Activated CD8-positive, alpha-beta memory T cell treated with anti-CD3 and anti-CD28 coated beads, Interleukin-2, amount 10 ng/mL, durations not matched to agents 7 days and 5 days (primary cell): ENCODE results near the gene MYO18A. TPM values are rescaled to one million over a fixed set of nuclear protein-coding genes. Genes with fewer than 3 reads are reported as not detected.

Source experiments
- ATAC-seq: fragments of 150-1000 bp; cut with Tn5 transposase; one replicate; pipeline ENCODE4 v1.10.0; 2021; ENCODE audit warnings: moderate library complexity
- CTCF ChIA-PET: fragments of 350-600 bp; sonication (Branson Sonifier 250); formaldehyde crosslinking; loops from one replicate; lab custom pipeline; 2021; ENCODE audit warnings: antibody characterized with exemption; lab: Charles Lee
- DNase-seq: peaks from one replicate; pipeline ENCODE4 v3.0.0-alpha.2; 2020
- H3K27ac Mint-ChIP-seq: one replicate; pipeline ENCODE4 v1.8.0; 2021; ENCODE audit warnings: mild to moderate bottlenecking, mixed read lengths
- H3K27me3 Mint-ChIP-seq: one replicate; pipeline ENCODE4 v1.8.0; 2021; ENCODE audit warnings: mixed read lengths
- H3K36me3 Mint-ChIP-seq: one replicate; pipeline ENCODE4 v1.8.0; 2021; ENCODE audit warnings: mild to moderate bottlenecking, mixed read lengths
- H3K4me1 Mint-ChIP-seq: one replicate; pipeline ENCODE4 v1.8.0; 2021; ENCODE audit warnings: mixed read lengths
- H3K4me3 Mint-ChIP-seq: one replicate; pipeline ENCODE4 v1.8.0; 2021; ENCODE audit warnings: mild to moderate bottlenecking, moderate library complexity, mixed read lengths
- H3K9me3 Mint-ChIP-seq: one replicate; pipeline ENCODE4 v1.8.0; 2022; ENCODE audit warnings: low read depth, mixed read lengths
- total RNA-seq, 2 experiments: library from RNA; stranded (reverse); gene quantifications; one replicate each; pipeline ENCODE4 v1.2.3, GENCODE V29; 2021

MYO18A gene
- total RNA-seq, 2 experiments from 2014 or later: 67.7 to 85.8 TPM

DNA sequence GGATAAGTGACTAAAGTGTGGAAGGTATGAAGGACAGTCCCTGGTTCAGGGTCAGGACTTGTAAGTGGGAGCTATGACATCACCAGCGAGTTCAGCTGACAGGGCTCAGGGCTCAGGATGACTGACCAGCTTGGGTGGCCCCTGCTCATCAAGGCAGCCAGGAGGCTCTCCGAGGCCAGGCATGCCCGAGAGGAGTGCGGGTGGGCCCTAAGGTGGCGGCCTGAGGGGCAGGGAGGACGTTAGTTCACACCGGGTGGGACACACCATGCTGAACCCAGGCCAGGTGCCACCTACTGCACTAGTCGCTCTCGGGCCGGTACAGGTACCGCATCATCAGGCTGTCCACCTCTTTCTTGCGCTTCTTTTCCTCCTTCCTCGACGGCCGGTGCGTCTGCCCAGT is 100.8 kb downstream of the MYO18A start:
- CTCF ChIA-PET: interaction anchor here (1.4 to 1.7 kb wide), 3 partner anchors 38 to 126 kb away, joined by 3 to 5 read pairs (median 3); no protein-coding TSS in a partner anchor
- no peak for DNase-seq

DNA sequence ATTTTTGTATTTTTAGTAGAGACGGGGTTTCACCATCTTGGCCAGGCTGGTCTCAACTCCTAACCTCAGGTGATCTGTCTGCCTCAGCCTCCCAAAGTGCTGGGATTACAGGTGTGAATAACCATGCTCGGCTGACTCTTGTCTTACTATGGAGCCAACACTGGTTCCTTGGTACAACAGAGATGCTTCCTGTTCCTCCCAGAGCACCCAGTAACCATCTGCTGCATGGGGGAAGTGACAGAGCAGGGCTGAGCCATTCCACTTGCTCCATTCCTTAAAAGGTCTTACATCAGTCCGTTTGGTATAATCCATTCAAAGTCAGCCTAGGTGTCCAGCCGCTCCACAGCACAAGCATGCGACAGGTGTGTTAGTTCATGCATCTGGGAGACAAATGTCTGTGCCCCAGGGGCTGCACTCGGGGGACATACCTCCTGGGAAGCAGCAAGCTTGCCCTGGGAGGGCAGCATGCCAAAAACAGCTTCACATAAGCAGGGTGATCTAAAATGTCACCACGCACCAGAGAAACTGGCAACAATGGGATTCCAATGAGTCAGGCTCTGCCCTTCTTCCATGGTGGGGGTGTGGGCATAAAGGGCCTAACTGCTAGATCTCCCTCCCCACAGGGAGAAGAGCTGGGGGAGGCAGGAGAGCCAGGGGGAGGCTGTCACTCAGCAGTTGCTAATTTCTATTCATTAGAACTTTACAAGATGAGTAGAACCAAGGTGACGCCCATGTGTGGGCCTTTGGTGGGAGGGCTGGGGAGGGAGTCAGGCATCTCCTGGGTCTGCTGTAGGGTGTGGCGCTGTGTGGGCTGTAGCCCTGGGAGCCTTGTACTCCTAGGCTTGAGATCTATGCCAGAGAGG is 101.8 kb downstream of the MYO18A start:
- H3K27me3 Mint-ChIP-seq: no peaks in the 10 kb centered on the region
- peaks cover 3% of the 10 kb centered on the region for H3K36me3 Mint-ChIP-seq
- H3K27ac Mint-ChIP-seq: no peak overlapping the region
- no peak overlapping the region for H3K4me3 Mint-ChIP-seq
- H3K9me3 Mint-ChIP-seq: no peaks in the 10 kb centered on the region
- CTCF ChIA-PET: interaction anchor here (1.4 to 1.7 kb wide), 4 partner anchors 15 to 125 kb away, joined by 3 to 5 read pairs (median 3); no protein-coding TSS in a partner anchor
- DNase-seq: no peak
- ATAC-seq: no peak
- H3K4me1 Mint-ChIP-seq: no peaks in the 10 kb centered on the region

More for the DNA sequence above, 100.8 kb downstream of the MYO18A start:
- Mint-ChIP-seq H3K27ac (no peak overlapping the region), H3K36me3 (peaks cover 3% of the 10 kb centered on the region), H3K4me3 (no peak overlapping the region), H3K27me3 (no peaks in the 10 kb centered on the region), H3K4me1 (no peaks in the 10 kb centered on the region), H3K9me3 (no peaks in the 10 kb centered on the region)
- no peak for ATAC-seq

DNA sequence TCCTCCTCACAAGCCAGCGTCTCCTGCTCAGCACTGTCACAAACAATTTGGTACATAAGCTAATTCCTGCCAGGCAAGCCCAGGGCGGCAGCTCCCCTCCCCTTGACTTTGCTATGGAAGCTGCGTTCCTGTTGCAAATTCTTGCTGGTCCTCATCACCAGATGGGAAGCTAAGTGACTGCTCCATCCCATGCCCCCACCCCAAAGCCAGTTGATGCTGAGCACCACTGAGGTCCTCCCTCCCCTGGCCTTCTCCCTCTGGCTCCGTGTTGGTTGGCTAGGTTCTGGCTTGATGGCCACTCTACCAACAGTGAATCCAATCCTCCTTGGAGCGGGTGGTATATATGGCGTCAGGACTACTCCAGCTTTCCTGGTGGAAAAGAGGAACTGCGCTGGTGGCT is 102.9 kb downstream of the MYO18A start:
- peaks cover 3% of the 10 kb centered on the region for H3K36me3 Mint-ChIP-seq
- no peak overlapping the region for H3K27ac Mint-ChIP-seq
- no peaks in the 10 kb centered on the region for H3K9me3 Mint-ChIP-seq
- no peak overlapping the region for H3K4me3 Mint-ChIP-seq
- H3K27me3 Mint-ChIP-seq: no peaks in the 10 kb centered on the region
- CTCF ChIA-PET: interaction anchor here (1.2 to 1.6 kb wide), 2 partner anchors 14 to 35 kb away, joined by 3 read pairs; no protein-coding TSS in a partner anchor
- H3K4me1 Mint-ChIP-seq: no peaks in the 10 kb centered on the region
- ATAC-seq: no peak
- no peak for DNase-seq

DNA sequence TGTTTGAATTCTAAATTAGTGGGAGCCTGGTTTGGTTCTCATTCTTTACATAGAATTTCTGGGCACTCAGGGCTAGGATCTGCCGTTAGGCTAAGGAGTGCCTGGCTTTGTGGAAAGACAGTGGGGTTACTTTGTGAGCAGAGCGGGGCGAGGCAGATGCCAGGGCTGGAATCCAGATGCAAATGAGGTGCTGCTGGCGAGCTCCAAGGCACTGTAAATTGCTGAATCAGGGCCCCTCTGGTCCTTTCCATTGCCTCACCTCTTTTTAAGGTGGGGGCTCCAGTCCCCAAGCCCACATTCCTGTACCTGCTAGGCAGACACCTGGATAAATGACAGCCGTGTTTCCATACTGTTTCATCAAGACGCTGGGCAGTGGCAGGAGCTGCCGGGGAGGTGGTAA is 103.5 kb downstream of the MYO18A start:
- Mint-ChIP-seq H3K36me3 (peaks cover 3% of the 10 kb centered on the region), H3K27ac (no peak overlapping the region), H3K4me3 (no peak overlapping the region), H3K4me1 (no peaks in the 10 kb centered on the region), H3K27me3 (no peaks in the 10 kb centered on the region), H3K9me3 (no peaks in the 10 kb centered on the region)
- CTCF ChIA-PET: interaction anchor here (1.2 kb wide), 1 partner anchor 36 kb away, joined by 3 read pairs; no protein-coding TSS in a partner anchor
- no peak for DNase-seq
- ATAC-seq: no peak

DNA sequence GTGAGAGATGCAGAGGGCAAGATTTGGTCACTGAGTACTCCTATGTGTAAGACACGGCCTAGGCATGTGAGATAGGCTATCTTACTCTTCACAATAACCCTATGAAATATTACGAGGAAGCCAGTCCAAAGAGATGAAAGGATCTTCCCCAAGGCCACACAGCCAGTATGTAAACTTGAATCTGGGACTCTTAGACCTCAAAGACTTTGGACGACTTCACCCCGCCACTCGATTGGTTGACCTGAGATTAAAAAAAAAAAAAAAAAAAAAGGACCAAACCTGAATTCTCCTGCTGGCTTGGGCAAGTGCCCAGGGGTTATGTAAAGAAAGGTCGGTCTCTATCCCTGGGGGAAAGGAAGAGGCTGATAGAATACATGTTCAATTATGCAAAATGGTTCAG is 104.1 kb downstream of the MYO18A start:
- Mint-ChIP-seq H3K9me3 (no peaks in the 10 kb centered on the region), H3K27me3 (no peaks in the 10 kb centered on the region), H3K4me3 (no peak overlapping the region), H3K36me3 (peaks cover 3% of the 10 kb centered on the region), H3K27ac (no peak overlapping the region), H3K4me1 (no peaks in the 10 kb centered on the region)
- DNase-seq (no peak), ATAC-seq (no peak)
- CTCF ChIA-PET: interaction anchor here (1.4 kb wide), 1 partner anchor 73 kb away, joined by 3 read pairs; no protein-coding TSS in a partner anchor

DNA sequence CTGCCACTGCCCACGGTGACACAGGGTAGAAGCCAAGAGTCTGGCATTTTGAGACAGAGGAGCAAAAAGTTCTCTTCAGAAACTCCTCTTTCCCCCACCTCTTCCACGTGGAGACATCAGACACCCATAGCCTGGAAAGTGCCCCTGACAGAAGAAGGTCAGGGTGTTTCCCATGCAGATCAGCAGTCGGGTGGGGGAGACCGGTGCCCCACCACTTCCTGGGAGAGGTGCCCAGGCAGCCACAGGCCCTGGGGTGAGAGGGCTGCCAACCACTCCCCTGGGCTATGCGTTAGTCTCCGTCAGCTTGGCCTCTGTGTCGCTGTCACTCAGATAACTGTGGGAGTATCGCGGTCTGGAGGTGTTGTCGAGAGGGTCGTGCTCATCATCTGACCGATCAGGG is 105.7 kb downstream of the MYO18A start:
- Mint-ChIP-seq H3K9me3 (no peaks in the 10 kb centered on the region), H3K36me3 (no peaks in the 10 kb centered on the region), H3K27ac (no peak overlapping the region), H3K27me3 (no peaks in the 10 kb centered on the region), H3K4me1 (no peaks in the 10 kb centered on the region), H3K4me3 (no peak overlapping the region)
- no peak for DNase-seq
- CTCF ChIA-PET: interaction anchor here (1.4 kb wide), 1 partner anchor 109 kb away, joined by 4 read pairs; no protein-coding TSS in a partner anchor
- ATAC-seq: no peak

DNA sequence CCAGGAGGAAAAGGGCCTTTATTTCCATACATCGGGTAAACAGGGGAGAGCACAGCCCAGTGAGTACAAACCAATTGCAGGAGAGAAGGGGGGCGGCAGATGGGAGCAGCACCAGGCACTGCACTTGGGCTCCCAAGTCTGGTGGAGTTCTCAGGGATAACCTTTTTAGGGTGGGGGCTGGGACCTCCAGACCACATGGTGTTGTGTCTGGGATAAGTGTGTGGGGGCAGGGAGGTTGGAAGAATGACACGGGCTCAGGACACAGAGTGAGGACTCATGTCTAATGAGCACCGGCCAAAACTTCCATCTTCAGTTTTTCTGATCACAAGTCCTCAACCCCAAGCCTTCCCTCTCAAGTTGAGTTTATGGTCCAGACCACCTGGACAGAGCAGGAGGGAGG is 106.7 kb downstream of the MYO18A start:
- CTCF ChIA-PET: interaction anchor here (2.2 kb wide), 1 partner anchor 108 kb away, joined by 7 read pairs; no protein-coding TSS in a partner anchor
- Mint-ChIP-seq H3K9me3 (no peaks in the 10 kb centered on the region), H3K36me3 (no peaks in the 10 kb centered on the region), H3K4me3 (no peak overlapping the region), H3K4me1 (no peaks in the 10 kb centered on the region), H3K27me3 (no peaks in the 10 kb centered on the region), H3K27ac (no peak overlapping the region)
- DNase-seq: no peak
- no peak for ATAC-seq

DNA sequence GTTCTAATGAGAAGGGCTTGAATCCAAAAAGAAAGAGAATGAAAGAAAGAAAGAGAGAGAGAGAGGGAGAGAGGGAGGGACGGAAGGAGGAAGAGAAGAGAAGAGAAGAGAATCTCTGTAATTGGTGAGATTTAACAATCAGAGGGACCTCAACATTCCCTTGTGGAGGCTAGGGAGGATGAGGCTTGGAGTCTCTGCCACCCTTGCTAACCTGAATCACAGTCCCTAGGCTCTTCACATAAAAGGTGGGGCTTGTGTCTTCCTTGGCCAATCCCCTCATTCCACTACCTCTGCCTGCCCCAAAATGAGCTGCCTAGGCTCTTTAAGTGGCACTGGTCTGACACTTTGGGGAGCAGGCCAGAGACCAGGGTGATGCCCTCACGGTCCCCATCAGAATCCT is 107.2 kb downstream of the MYO18A start:
- no peak overlapping the region for H3K4me3 Mint-ChIP-seq
- no peaks in the 10 kb centered on the region for H3K36me3 Mint-ChIP-seq
- H3K9me3 Mint-ChIP-seq: no peaks in the 10 kb centered on the region
- no peaks in the 10 kb centered on the region for H3K27me3 Mint-ChIP-seq
- H3K27ac Mint-ChIP-seq: no peak overlapping the region
- no peak for ATAC-seq
- no peak for DNase-seq
- CTCF ChIA-PET: interaction anchor here (0.6 to 2.2 kb wide), 2 partner anchors 107 to 492 kb away, joined by 4 to 7 read pairs; no protein-coding TSS in a partner anchor
- no peaks in the 10 kb centered on the region for H3K4me1 Mint-ChIP-seq

DNA sequence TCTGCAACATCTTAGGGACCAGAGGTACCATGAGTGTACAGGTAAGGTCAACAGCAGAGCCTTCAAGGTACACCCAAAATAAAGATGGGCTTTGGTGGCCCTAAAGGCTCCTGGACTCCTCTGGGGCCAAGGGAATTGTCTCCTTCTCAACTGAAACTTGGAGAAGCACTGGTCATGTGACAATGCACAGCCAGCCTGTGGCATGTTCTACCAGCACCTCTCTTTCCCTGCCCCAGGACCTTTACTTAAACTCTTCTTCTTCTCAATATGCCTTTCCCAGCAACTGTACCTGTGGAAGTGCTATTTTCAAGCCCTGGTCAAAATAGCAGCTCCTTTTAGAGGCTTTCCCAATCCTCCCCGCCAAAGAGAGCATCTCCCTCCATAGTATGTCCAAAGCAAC is 108.9 kb downstream of the MYO18A start:
- H3K36me3 Mint-ChIP-seq: no peaks in the 10 kb centered on the region
- H3K9me3 Mint-ChIP-seq: no peaks in the 10 kb centered on the region
- no peak overlapping the region for H3K4me3 Mint-ChIP-seq
- CTCF ChIA-PET: interaction anchor here (2.2 kb wide), 1 partner anchor 106 kb away, joined by 7 read pairs; no protein-coding TSS in a partner anchor
- no peaks in the 10 kb centered on the region for H3K27me3 Mint-ChIP-seq
- no peak overlapping the region for H3K27ac Mint-ChIP-seq
- DNase-seq (no peak), ATAC-seq (no peak)
- no peaks in the 10 kb centered on the region for H3K4me1 Mint-ChIP-seq

DNA sequence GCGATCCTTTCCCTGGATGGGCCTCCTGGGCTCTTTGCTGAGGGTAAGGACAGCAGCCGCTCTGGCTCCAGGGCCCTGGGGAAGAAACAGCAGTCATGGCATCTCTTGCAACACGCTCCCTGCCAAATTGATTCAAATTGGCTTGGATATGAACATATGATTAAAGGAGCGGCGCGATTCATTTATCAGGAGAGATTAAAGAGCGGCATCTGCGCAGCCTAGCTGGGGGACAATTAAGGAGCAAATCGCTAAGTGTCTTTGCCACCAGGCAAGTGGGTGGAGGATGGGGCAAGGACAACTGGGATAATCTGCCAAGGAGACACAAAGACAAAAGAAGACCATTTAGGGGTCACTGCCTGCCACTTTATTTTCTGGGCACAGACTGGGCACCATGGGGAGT is 109.4 kb downstream of the MYO18A start:
- Mint-ChIP-seq H3K9me3 (no peaks in the 10 kb centered on the region), H3K27ac (no peak overlapping the region)
- CTCF ChIA-PET: interaction anchor here (1.5 kb wide), 1 partner anchor 46 kb away, joined by 4 read pairs; no protein-coding TSS in a partner anchor

DNA sequence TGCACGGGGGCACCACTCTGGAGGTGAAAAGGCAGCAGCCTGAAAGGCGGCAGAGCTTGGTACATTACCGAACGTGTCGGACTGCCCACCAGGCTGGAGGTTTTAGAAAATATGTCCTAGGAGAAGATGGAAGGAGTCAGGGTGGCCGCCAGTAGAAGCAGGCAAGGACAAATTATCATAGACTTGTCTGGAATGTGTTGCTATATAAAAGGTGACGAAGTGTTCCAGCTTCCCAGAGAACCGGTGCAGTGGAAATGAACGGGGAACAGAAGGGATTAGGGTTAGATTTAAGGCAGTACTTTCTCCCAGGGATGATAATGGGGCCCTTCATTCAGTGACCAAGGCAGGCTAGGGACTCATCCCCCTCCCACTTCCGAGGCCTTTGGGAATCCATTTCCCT is 109.9 kb downstream of the MYO18A start:
- Mint-ChIP-seq H3K9me3 (no peaks in the 10 kb centered on the region), H3K4me3 (no peak overlapping the region), H3K36me3 (no peaks in the 10 kb centered on the region), H3K27me3 (no peaks in the 10 kb centered on the region), H3K27ac (no peak overlapping the region), H3K4me1 (no peaks in the 10 kb centered on the region)
- DNase-seq (no peak), ATAC-seq (no peak)
- CTCF ChIA-PET: interaction anchor here (1.0 to 1.5 kb wide), 3 partner anchors 42 to 53 kb away, joined by 3 to 4 read pairs (median 3); no protein-coding TSS in a partner anchor

More for the DNA sequence above, 109.4 kb downstream of the MYO18A start:
- DNase-seq (no peak), ATAC-seq (no peak)
- H3K4me1 Mint-ChIP-seq: no peaks in the 10 kb centered on the region
- H3K27me3 Mint-ChIP-seq: no peaks in the 10 kb centered on the region
- H3K36me3 Mint-ChIP-seq: no peaks in the 10 kb centered on the region
- H3K4me3 Mint-ChIP-seq: no peak overlapping the region

DNA sequence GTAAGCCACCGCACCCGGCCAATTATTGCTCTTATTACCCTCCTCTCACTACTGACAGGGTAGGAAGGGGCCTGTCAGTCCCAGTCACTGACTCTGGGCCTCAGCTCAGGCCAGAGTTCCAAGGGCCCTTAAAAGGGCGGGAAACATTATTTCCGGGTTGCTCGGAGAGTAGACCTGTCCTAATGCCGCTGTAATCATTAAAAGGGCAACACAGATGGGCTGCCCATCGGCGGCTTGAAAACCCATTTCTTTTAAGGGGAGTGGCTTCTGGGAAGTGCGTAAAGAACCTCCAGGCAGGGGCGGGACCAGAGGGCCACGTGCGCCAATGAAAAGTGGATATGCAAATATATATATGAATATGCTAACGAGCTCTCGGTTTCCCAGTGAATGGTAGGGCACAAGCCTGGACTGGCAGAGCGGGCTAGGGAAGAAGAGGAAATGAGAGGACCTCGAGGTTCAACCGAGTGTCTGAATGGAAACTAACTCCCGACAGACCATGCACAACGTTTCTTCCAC is 110.6 kb downstream of the MYO18A start:
- H3K27me3 Mint-ChIP-seq: no peaks in the 10 kb centered on the region
- H3K4me3 Mint-ChIP-seq: no peak overlapping the region
- ATAC-seq (no peak), DNase-seq (no peak)
- CTCF ChIA-PET: interaction anchor here (1.0 to 1.5 kb wide), 3 partner anchors 43 to 54 kb away, joined by 3 to 4 read pairs (median 3); no protein-coding TSS in a partner anchor
- no peaks in the 10 kb centered on the region for H3K4me1 Mint-ChIP-seq
- no peaks in the 10 kb centered on the region for H3K36me3 Mint-ChIP-seq
- H3K9me3 Mint-ChIP-seq: no peaks in the 10 kb centered on the region
- H3K27ac Mint-ChIP-seq: no peak overlapping the region

DNA sequence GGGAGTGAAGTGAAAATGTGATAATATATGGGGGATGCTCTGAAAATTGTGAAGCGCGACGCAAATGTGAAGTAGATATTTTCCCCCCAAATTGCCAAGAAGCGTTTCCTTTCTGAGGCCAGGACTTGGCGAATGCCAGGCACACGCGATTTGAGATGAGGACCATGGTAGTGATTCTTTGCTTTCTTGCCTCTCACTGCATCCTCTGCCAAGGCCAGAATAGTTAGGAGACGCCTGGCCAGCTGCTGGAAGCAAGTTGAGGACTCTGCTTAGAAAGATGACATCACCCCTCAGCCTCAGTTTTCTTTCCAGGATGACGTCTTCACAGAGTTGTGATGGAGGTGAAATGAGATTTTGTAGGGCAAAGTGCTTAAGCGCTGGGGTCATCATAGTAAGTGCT is 111.4 kb downstream of the MYO18A start:
- Mint-ChIP-seq H3K36me3 (no peaks in the 10 kb centered on the region), H3K27me3 (no peaks in the 10 kb centered on the region), H3K27ac (no peak overlapping the region), H3K4me1 (no peaks in the 10 kb centered on the region), H3K4me3 (no peak overlapping the region), H3K9me3 (no peaks in the 10 kb centered on the region)
- ATAC-seq (no peak), DNase-seq (no peak)
- CTCF ChIA-PET: interaction anchor here (1.3 kb wide), 1 partner anchor 55 kb away, joined by 3 read pairs; no protein-coding TSS in a partner anchor
